Stimulated activated CD4-positive, alpha-beta T cell treated with anti-CD3 and anti-CD28 coated beads, Interleukin-4, amount 100 ng/mL, for 48 hours (primary cell): ENCODE measurements around the gene TMEM60.
A peak's percentile ranks its signal among the peaks of the same experiment; 100 is the strongest.

ENCODE experiments used
- DNase-seq, 2 donors: peaks; one replicate each; pipeline ENCODE4 v3.0.0-alpha.2; 2020; ENCODE audit warnings: low read depth in 2 of 2

Gene TMEM60

GRCh38 chr7:77771901-77772300 is 26.3 kb downstream of the TMEM60 start:
- no peak for DNase-seq

- DNase-seq, result no peak
Observed at GRCh38 chr7:77770316-77770715, 27.9 kb downstream of the TMEM60 start.

- DNase-seq, result no peak
Observed at GRCh38 chr7:77766801-77767605, 31.2 kb downstream of the TMEM60 start.

- DNase-seq, result no peak
Observed at GRCh38 chr7:77765906-77766800, 32.1 kb downstream of the TMEM60 start.

GRCh38 chr7:77765481-77765880 is 32.8 kb downstream of the TMEM60 start:
- no peak for DNase-seq

GRCh38 chr7:77760809-77761453 is 37.3 kb downstream of the TMEM60 start:
- DNase-seq, result no peak

GRCh38 chr7:77759294-77759889 is 38.8 kb downstream of the TMEM60 start:
- peak; percentile 40 to 45 for DNase-seq

GRCh38 chr7:77757589-77757988 is 40.6 kb downstream of the TMEM60 start:
- DNase-seq, result no peak

- DNase-seq, result no peak
Observed at GRCh38 chr7:77753173-77753572, 45.1 kb downstream of the TMEM60 start.

- no peak for DNase-seq
Observed at GRCh38 chr7:77752016-77752415, 46.2 kb downstream of the TMEM60 start.

GRCh38 chr7:77747718-77748117 is 50.5 kb downstream of the TMEM60 start:
- DNase-seq, result no peak

GRCh38 chr7:77747178-77747577 is 51.1 kb downstream of the TMEM60 start:
- no peak for DNase-seq

GRCh38 chr7:77746824-77747165 is 51.4 kb downstream of the TMEM60 start:
- DNase-seq, result no peak

GRCh38 chr7:77746164-77746823 is 51.9 kb downstream of the TMEM60 start:
- no peak for DNase-seq

GRCh38 chr7:77745746-77746145 is 52.5 kb downstream of the TMEM60 start:
- no peak for DNase-seq
